ENCODE data around the gene RPEL1.

DNA sequence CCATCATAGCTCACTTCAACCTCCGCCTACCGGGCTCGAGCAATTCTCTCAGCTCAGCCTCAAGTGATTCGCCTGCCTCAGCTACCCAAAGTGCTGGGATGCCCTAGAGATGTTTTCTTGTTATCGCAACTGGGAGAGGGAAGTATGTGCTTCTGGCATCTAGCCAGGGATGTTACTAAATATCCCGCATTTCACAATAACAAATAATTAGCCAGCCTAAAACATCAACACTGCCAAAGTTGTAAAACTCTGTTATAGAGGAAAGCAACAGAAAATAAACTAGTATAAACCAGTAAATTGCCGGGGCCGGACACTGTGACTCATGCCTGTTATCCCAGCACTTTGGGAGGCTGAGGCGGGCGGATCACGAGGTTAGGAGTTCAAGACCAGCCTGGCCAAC lies 38.5 kb downstream of the RPEL1 start:
- no peak for TF ChIP-seq GATA2 (IDR thresholded peaks at IDR 0.05; ENCODE audit: low read depth, low read length)
- TF ChIP-seq GATA3 (IDR thresholded peaks at IDR 0.05; ENCODE audit: low read depth, low read length), result no peak

Measured in SH-SY5Y (cell line).